ENCODE data around the gene ZBTB7C.

ZBTB7C gene

GRCh38 chr18:48106976-48107781 lies 302.0 kb downstream of the ZBTB7C start:
- no peak for DNase-seq

- DNase-seq: no peak
These were observed 302.7 kb downstream of the ZBTB7C start for GRCh38 chr18:48106498-48106897.

DNA sequence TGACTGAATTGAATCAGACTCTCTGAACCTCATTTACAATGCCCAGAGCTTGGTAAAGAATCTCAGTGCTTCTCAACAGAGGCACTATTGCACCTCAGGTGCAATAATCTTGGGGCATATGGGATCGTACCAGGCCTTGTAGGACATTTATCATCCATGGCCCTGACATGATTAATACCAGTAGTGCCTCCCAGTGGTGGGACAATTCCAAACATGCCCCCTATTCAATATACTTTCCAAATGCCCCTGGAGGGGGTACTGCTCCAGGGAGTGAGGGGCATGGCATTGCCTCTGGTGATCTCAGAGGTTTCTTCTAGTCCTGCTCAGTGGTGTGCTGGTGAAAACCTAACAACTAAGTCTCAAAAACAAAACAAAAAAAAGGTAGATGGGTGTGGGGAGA lies 303.9 kb downstream of the ZBTB7C start:
- no peak for DNase-seq

GRCh38 chr18:48104705-48105104 lies 304.5 kb downstream of the ZBTB7C start:
- no peak for DNase-seq

DNA sequence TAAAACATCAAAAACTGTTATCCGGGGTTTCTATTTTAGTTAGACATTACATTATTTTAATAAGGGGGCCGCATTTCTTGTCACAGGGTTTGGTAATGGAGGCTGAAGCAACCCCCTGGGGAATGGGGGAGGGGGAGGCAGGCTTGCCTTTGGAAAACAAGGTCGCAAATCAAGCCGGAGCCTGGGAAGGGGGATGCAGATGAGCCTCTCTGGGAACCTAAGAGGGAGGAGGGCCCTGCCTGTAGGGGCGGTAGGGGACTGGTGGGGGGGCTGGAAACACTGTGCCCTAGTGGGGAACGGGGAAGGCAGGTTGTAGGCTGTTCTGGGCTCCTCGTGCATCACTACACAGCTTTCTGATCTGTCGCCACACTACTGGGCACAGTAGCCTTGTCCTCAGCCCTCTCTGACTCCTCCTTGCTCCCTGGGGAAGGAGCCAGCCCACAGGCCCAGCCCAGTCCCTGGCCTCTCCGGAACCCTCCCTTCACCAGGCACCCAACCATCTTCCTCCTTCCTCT lies 308.5 kb downstream of the ZBTB7C start:
- DNase-seq: no peak

DNA sequence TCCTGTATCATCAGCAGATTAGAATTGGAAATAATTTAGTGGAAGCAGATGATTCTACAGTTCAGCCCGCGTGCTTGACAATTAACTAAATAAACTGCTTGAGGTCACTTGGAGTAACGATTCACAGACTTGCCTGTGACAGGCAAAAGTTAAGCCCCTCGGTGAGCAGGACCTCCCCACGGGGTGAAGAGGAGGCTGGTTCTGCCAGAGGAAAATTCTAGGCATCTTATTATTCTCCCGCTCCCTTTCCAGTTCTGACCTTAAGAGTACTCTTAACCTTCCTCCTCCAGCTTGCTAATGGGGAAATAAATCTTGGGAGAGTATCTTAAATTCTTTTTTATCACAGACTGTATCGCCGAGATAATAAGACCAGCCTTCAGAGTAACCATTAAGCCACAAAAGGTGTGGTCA lies 309.0 kb downstream of the ZBTB7C start:
- no peak for DNase-seq

- no peak for DNase-seq
These were observed 309.6 kb downstream of the ZBTB7C start for GRCh38 chr18:48099481-48100164.

GRCh38 chr18:48098538-48098937 lies 310.6 kb downstream of the ZBTB7C start:
- DNase-seq: no peak

GRCh38 chr18:48098007-48098406 lies 311.2 kb downstream of the ZBTB7C start:
- DNase-seq: peak; percentile 29

DNA sequence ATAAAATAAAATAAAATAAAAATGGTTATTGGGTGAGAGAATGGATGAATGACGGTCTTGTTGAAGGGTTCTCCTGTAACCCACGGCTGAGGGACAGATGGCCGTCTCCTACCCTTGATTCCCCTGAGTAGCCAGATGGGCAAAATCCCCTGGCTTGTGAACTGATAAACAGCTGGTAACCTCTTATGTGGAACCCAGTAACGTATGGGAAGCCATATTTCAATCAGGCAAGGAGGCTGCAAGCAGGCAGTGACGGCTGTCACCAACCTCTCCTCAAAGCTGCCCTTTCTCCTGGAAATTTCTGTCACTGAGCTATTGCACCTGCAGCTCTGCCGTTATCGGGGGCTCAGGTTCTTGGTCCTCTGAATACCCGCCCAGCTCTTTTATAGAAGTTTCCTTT lies 313.5 kb downstream of the ZBTB7C start:
- DNase-seq: no peak

DNA sequence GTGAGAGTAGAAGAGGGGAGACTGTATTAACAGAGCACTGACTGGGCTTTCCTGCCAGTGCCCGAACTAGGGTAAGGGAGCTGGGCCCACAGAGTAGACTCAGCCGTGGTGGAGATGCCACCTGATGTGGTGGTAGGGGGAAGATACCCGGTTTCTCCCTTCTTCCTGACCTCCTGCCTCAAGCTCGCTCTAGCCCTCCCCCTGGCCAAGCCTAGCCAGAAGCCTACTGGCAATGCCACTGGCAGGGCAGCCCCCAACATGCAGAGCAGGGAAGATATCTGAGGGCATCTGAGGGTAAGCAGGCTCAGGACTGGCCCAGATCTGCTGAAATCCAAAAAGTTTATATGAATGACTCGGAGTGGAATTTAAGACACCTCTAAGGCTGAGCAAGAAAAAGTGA lies 316.1 kb downstream of the ZBTB7C start:
- no peak for DNase-seq

DNA sequence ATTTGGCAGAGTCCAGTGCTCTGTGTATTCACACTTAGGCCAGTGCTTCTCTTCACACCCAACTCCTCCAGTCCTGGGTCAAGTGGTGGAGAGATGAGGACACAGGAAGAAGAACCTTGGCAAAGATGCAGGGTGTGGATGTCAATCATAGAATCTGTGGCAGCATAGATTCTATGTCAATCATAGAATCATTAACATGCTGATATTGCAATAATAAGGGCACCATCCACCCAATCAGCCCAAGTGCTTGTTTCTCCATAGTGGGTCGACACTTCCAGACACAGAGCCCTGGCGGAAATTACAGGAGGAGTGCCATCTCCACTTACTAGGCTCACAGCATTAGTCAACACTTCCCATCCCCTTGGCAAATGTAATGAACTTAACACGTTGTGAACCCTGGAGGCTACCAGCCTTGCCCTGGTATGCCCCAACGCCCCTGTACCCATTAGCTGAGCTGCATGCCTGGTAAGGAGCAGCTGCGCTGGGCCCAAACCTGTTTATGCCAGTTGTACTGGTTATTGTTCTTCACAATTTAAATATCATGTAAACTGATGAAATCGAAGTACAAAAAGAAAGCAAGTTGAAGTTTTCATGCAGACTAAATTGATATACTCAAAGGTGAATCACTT lies 317.2 kb downstream of the ZBTB7C start:
- DNase-seq: no peak

- no peak for DNase-seq
These were observed 318.5 kb downstream of the ZBTB7C start for GRCh38 chr18:48090702-48091101.

DNA sequence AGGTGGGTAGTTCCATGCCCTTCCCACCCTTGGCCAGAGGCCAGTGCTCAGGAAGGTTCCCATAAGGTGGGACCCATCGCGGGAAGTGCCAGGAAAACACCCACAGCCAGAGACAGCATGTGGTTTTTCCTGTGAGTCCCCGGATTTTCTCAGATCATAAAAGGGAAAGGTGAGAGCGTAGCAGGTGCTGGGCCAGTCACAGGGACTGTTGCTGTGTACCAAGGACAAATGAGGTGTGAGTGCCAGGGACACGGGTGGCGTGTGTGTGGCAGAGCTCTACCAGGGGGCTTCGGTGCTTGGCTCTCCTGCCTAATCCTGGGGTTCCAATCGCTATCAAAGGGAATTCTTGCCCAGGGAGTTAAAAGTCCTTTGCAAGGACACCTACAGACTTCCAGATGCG lies 319.2 kb downstream of the ZBTB7C start:
- DNase-seq: no peak

GRCh38 chr18:48085781-48086487 lies 323.2 kb downstream of the ZBTB7C start:
- DNase-seq: no peak

GRCh38 chr18:48084858-48085257 lies 324.3 kb downstream of the ZBTB7C start:
- DNase-seq: no peak

GRCh38 chr18:48084041-48084757 lies 325.0 kb downstream of the ZBTB7C start:
- DNase-seq: no peak

- no peak for DNase-seq
These were observed 328.6 kb downstream of the ZBTB7C start for GRCh38 chr18:48080546-48080945.

GRCh38 chr18:48079885-48080284 lies 329.3 kb downstream of the ZBTB7C start:
- DNase-seq: no peak

- no peak for DNase-seq
These were observed 330.7 kb downstream of the ZBTB7C start for GRCh38 chr18:48078448-48078847.

- no peak for DNase-seq
These were observed 331.9 kb downstream of the ZBTB7C start for GRCh38 chr18:48077291-48077690.

GRCh38 chr18:48076461-48076860 lies 332.7 kb downstream of the ZBTB7C start:
- no peak for DNase-seq

GRCh38 chr18:48075707-48076093 lies 333.5 kb downstream of the ZBTB7C start:
- DNase-seq: no peak

All from NCI-H146 (cell line).